Fibroblast of skin of right quadriceps (primary cell): ENCODE measurements around the gene RNF13.
A peak's percentile ranks its signal among the peaks of the same experiment; 100 is the strongest.

Experiments
- DNase-seq: peaks from one replicate; pipeline ENCODE4 v3.0.0-alpha.2; 2013

Gene RNF13

DNA sequence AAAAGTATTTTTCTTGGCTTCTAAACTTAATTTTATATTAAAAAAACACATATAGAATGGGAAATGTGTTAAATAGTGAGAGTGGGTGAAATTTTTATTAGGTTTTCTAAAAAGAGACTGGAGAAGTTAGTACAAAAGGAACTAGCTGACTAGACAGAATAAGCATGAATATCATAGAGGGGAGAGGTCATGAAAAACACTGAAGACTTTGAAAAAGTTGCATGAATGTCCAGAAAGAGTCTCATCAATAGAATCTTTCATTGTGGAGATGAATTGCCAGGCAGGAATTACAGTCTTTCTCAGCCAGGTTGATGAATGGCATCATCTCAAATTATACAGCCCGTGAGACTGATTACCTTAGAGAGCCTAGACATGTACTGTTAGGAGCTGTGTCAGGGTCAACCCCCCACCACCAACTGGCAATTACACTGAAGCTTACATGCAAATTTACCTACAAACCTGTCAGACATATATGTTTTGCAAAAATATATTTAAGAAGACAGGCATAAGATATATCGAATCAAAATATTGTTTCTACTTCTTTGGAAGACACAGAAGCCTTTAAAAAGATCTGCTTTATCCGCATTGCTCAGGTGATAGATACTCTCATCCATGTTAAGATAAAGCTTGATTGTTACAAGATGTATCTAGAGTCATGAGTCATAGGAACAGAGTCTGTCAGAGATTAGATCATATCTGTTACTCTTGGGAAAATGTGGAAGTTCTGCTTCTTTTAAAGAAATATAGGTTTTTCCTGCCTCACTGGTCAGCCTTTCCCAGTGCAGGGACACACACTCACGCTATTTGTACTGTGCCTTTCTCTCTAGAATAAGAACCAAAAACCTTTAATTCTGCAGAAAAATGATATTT is 192.5 kb downstream of the RNF13 start:
- peak; percentile 68 for DNase-seq

DNA sequence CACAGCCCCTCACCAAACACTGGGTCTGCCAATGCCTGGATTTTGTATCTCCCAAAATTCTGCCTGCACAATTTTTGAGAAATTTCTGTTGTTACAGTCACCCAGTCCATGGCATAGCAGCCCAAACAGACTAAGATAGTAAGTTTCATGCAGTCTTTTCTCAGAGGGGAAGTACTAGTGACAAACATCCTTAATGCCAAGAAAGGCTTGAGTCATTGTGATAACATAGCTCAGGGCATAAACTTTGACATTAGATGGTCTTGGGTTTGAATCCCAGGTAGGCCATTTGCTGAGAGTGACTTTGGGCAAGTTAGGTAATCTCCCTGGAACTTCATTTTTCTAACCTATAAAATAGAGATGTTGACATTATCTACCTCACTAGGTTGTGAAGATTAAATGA is 193.8 kb downstream of the RNF13 start:
- no peak for DNase-seq
